ENCODE measurements around the gene DUOX2. TPM values are rescaled to one million over a fixed set of nuclear protein-coding genes. Genes with fewer than 3 reads are reported as not detected.

The DUOX2 gene
- total RNA-seq, 1 experiment from 2014 or later = 0.30 TPM

GRCh38 chr15:45113380-45113990, 487 bp downstream of the DUOX2 start:
- BruUV-seq (replicated peaks) = no TSS peak
- no peak for TF ChIP-seq CTCF (IDR thresholded peaks at IDR 0.05; ENCODE audit: unreplicated experiment)
- Mint-ChIP-seq H3K27ac (ENCODE audit: low read depth, unreplicated experiment) (no peak overlapping the region), H3K4me1 (ENCODE audit: insufficient read depth, unreplicated experiment) (peaks cover 6% of the 10 kb centered on the region), H3K36me3 (ENCODE audit: insufficient read depth, unreplicated experiment) (no peaks in the 10 kb centered on the region), H3K27me3 (ENCODE audit: insufficient read depth, unreplicated experiment) (peaks cover 43% of the 10 kb centered on the region), H3K9me3 (ENCODE audit: unreplicated experiment) (no peaks in the 10 kb centered on the region), H3K4me3 (ENCODE audit: unreplicated experiment) (no peak overlapping the region)
- DNase-seq (ENCODE audit: unreplicated experiment) = no peak
- ChIA-PET CTCF (no interaction called here), POLR2A (interaction anchor here (0.6 kb wide), 1 partner anchor 312 kb away, joined by 3 read pairs; no protein-coding TSS in a partner anchor)
- intact Hi-C loops (cut with micrococcal nuclease) = no loop called here

GRCh38 chr15:45112591-45113379, 1.2 kb downstream of the DUOX2 start:
- H3K27me3 Mint-ChIP-seq (ENCODE audit: insufficient read depth, unreplicated experiment) = peaks cover 43% of the 10 kb centered on the region
- POLR2A ChIA-PET = no interaction called here
- H3K36me3 Mint-ChIP-seq (ENCODE audit: insufficient read depth, unreplicated experiment) = no peaks in the 10 kb centered on the region
- CTCF ChIA-PET = no interaction called here
- H3K4me3 Mint-ChIP-seq (ENCODE audit: unreplicated experiment) = no peak overlapping the region
- intact Hi-C loops (cut with micrococcal nuclease) = no loop called here
- BruUV-seq (replicated peaks) = no TSS peak
- no peak for DNase-seq (ENCODE audit: unreplicated experiment)
- no peak overlapping the region for H3K27ac Mint-ChIP-seq (ENCODE audit: low read depth, unreplicated experiment)
- H3K4me1 Mint-ChIP-seq (ENCODE audit: insufficient read depth, unreplicated experiment) = peaks cover 6% of the 10 kb centered on the region
- no peak for TF ChIP-seq CTCF (IDR thresholded peaks at IDR 0.05; ENCODE audit: unreplicated experiment)
- no peaks in the 10 kb centered on the region for H3K9me3 Mint-ChIP-seq (ENCODE audit: unreplicated experiment)

GRCh38 chr15:45112143-45112590, 1.8 kb downstream of the DUOX2 start:
- H3K27me3 Mint-ChIP-seq (ENCODE audit: insufficient read depth, unreplicated experiment) = peaks cover 43% of the 10 kb centered on the region
- intact Hi-C loops (cut with micrococcal nuclease) = no loop called here
- DNase-seq (ENCODE audit: unreplicated experiment) = no peak
- ChIA-PET POLR2A (no interaction called here), CTCF (no interaction called here)
- no peak overlapping the region for H3K27ac Mint-ChIP-seq (ENCODE audit: low read depth, unreplicated experiment)
- BruUV-seq (replicated peaks) = no TSS peak
- no peak for TF ChIP-seq CTCF (IDR thresholded peaks at IDR 0.05; ENCODE audit: unreplicated experiment)
- no peaks in the 10 kb centered on the region for H3K9me3 Mint-ChIP-seq (ENCODE audit: unreplicated experiment)
- no peak overlapping the region for H3K4me3 Mint-ChIP-seq (ENCODE audit: unreplicated experiment)
- no peaks in the 10 kb centered on the region for H3K36me3 Mint-ChIP-seq (ENCODE audit: insufficient read depth, unreplicated experiment)
- peaks cover 6% of the 10 kb centered on the region for H3K4me1 Mint-ChIP-seq (ENCODE audit: insufficient read depth, unreplicated experiment)

- Mint-ChIP-seq H3K4me3 (ENCODE audit: unreplicated experiment) (no peak overlapping the region), H3K27me3 (ENCODE audit: insufficient read depth, unreplicated experiment) (peaks cover 43% of the 10 kb centered on the region)
Observed at GRCh38 chr15:45111390-45112142, 2.4 kb downstream of the DUOX2 start.

More at GRCh38 chr15:45111390-45112142, 2.4 kb downstream of the DUOX2 start:
- intact Hi-C loops (cut with micrococcal nuclease) = no loop called here
- no peak overlapping the region for H3K27ac Mint-ChIP-seq (ENCODE audit: low read depth, unreplicated experiment)
- CTCF ChIA-PET = no interaction called here
- H3K9me3 Mint-ChIP-seq (ENCODE audit: unreplicated experiment) = no peaks in the 10 kb centered on the region
- no TSS peak for BruUV-seq (replicated peaks)
- no peak for TF ChIP-seq CTCF (IDR thresholded peaks at IDR 0.05; ENCODE audit: unreplicated experiment)
- POLR2A ChIA-PET = no interaction called here
- H3K4me1 Mint-ChIP-seq (ENCODE audit: insufficient read depth, unreplicated experiment) = peaks cover 6% of the 10 kb centered on the region
- no peak for DNase-seq (ENCODE audit: unreplicated experiment)
- H3K36me3 Mint-ChIP-seq (ENCODE audit: insufficient read depth, unreplicated experiment) = no peaks in the 10 kb centered on the region
